ENCODE data around the gene PCGF5.
"Not testable (repeated sequence)": the region's sequence is repeated elsewhere in the genome, so short reads cannot be mapped to it uniquely, and the experiment has no call there.

Gene PCGF5

GRCh38 chr10:91286572-91286971 is 66.1 kb downstream of the PCGF5 start:
- ATAC-seq: no peak

GRCh38 chr10:91287276-91287675 is 66.8 kb downstream of the PCGF5 start:
- ATAC-seq (no peak), DNase-seq (no peak)

More at GRCh38 chr10:91286572-91286971, 66.1 kb downstream of the PCGF5 start:
- DNase-seq: no peak

GRCh38 chr10:91287912-91288311 is 67.4 kb downstream of the PCGF5 start:
- no peak for DNase-seq

GRCh38 chr10:91289305-91289704 is 68.8 kb downstream of the PCGF5 start:
- DNase-seq (no peak), ATAC-seq (no peak)

More at GRCh38 chr10:91287912-91288311, 67.4 kb downstream of the PCGF5 start:
- no peak for ATAC-seq

- no peak for DNase-seq
- ATAC-seq: no peak
These were observed 70.1 kb downstream of the PCGF5 start for GRCh38 chr10:91290607-91291006.

- ATAC-seq (no peak), DNase-seq (no peak)
These were observed 73.9 kb downstream of the PCGF5 start for GRCh38 chr10:91294134-91294906.

- no peak for ATAC-seq
- DNase-seq: no peak
These were observed 74.9 kb downstream of the PCGF5 start for GRCh38 chr10:91295346-91295745.

- no peak for ATAC-seq
- DNase-seq: no peak
These were observed 76.0 kb downstream of the PCGF5 start for GRCh38 chr10:91296471-91296870.

- peak; percentile 84 for ATAC-seq
- peak; percentile 83 for DNase-seq
These were observed 77.9 kb downstream of the PCGF5 start for GRCh38 chr10:91298224-91298871.

- ATAC-seq (peak; percentile 21), DNase-seq (no peak)
These were observed 79.6 kb downstream of the PCGF5 start for GRCh38 chr10:91299999-91300575.

GRCh38 chr10:91302946-91303345 is 82.5 kb downstream of the PCGF5 start:
- not testable (repeated sequence) for ATAC-seq, DNase-seq

GRCh38 chr10:91305979-91306378 is 85.5 kb downstream of the PCGF5 start:
- DNase-seq, ATAC-seq: not testable (repeated sequence)

GRCh38 chr10:91307489-91307888 is 87.0 kb downstream of the PCGF5 start:
- DNase-seq (no peak), ATAC-seq (no peak)

- DNase-seq (no peak), ATAC-seq (no peak)
These were observed 89.2 kb downstream of the PCGF5 start for GRCh38 chr10:91309711-91310110.

GRCh38 chr10:91311601-91312381 is 91.3 kb downstream of the PCGF5 start:
- ATAC-seq (no peak), DNase-seq (no peak)

- DNase-seq: no peak
- ATAC-seq: no peak
These were observed 91.9 kb downstream of the PCGF5 start for GRCh38 chr10:91312382-91312733.

- peak; percentile 65 for ATAC-seq
- DNase-seq: no peak
These were observed 93.5 kb downstream of the PCGF5 start for GRCh38 chr10:91313796-91314485.

GRCh38 chr10:91316486-91316885 is 96.0 kb downstream of the PCGF5 start:
- no peak for DNase-seq
- no peak for ATAC-seq

- no peak for DNase-seq
- no peak for ATAC-seq
These were observed 97.1 kb downstream of the PCGF5 start for GRCh38 chr10:91317541-91317940.

GRCh38 chr10:91319336-91319735 is 98.9 kb downstream of the PCGF5 start:
- no peak for ATAC-seq
- no peak for DNase-seq

GRCh38 chr10:91323293-91323905 is 102.9 kb downstream of the PCGF5 start:
- ATAC-seq, DNase-seq: not testable (repeated sequence)
